H1 (cell line): ENCODE data around the gene DENND4A. TPM values are rescaled to one million over a fixed set of nuclear protein-coding genes. Genes with fewer than 3 reads are reported as not detected.

Source experiments
- ATF2 ChIP-seq: IDR thresholded peaks from 2 replicates; pipeline ENCODE4 v1.6.1; 2012; ENCODE audit warnings: low read length, inconsistent platforms
- CBX5 ChIP-seq: fragments of 300-800, 300-1000 bp; sonication (generic); IDR thresholded peaks from 2 replicates; pipeline ENCODE4 v1.7.1; 2016; ENCODE audit warnings: antibody characterized with exemption, low read length, low read depth
- CHD2 ChIP-seq: IDR thresholded peaks from 2 replicates; pipeline ENCODE4 v1.6.1; 2012; ENCODE audit warnings: low read length, improper control_type of control experiment
- CHD7 ChIP-seq: fragments of 300-600 bp; sonication (generic); IDR thresholded peaks from 2 replicates; pipeline ENCODE4 v1.7.1; 2012; ENCODE audit warnings: low read length, moderate library complexity, mild to moderate bottlenecking, inconsistent platforms; ENCODE audit not compliant: insufficient replicate concordance
- JUND ChIP-seq: IDR thresholded peaks from 2 replicates; pipeline ENCODE4 v1.6.1; 2011; ENCODE audit warnings: mild to moderate bottlenecking, improper control_type of control experiment, low read length
- KDM4A ChIP-seq: IDR thresholded peaks from one replicate; pipeline ENCODE4 v1.7.1; 2012; ENCODE audit warnings: low read depth, mild to moderate bottlenecking, moderate library complexity, low read length, inconsistent platforms; ENCODE audit not compliant: severe bottlenecking
- TEAD4 ChIP-seq: IDR thresholded peaks from 2 replicates; pipeline ENCODE4 v1.6.1; 2012; ENCODE audit warnings: low read depth, low read length, inconsistent platforms, mixed read lengths
- polyA plus RNA-seq, 7 experiments: library from polyadenylated mRNA; depleted of rRNA in 3 of 7; stranded (reverse) in 5 of 7; unstranded in 2 of 7; fragments of >200 nt in 5 of 7; fragments of 200-250 nt in 2 of 7; gene quantifications; 1 replicate in 5 of 7; 2 replicates in 1 of 7; 4 replicates in 1 of 7; pipeline versions ENCODE4 v1.2.1 to v1.2.3, GENCODE V29; 2011 to 2013; ENCODE audit warnings: missing spikeins in 2 of 7, mixed read lengths in 2 of 7
- total RNA-seq: library from RNA; stranded (reverse); fragmentation: NEBNext Ultra II Directional; extraction: Animal tissue kit (Norgen Biotek cat#: 25700); gene quantifications from 2 replicates; pipeline ENCODE4 v1.2.1, GENCODE V29; 2021

DENND4A gene
- total and polyA plus RNA-seq, 2 of the 8 experiments (the other 6 are each of a cell fraction or from before 2014, with no cell fraction given): 1.3 to 4.7 TPM

DNA sequence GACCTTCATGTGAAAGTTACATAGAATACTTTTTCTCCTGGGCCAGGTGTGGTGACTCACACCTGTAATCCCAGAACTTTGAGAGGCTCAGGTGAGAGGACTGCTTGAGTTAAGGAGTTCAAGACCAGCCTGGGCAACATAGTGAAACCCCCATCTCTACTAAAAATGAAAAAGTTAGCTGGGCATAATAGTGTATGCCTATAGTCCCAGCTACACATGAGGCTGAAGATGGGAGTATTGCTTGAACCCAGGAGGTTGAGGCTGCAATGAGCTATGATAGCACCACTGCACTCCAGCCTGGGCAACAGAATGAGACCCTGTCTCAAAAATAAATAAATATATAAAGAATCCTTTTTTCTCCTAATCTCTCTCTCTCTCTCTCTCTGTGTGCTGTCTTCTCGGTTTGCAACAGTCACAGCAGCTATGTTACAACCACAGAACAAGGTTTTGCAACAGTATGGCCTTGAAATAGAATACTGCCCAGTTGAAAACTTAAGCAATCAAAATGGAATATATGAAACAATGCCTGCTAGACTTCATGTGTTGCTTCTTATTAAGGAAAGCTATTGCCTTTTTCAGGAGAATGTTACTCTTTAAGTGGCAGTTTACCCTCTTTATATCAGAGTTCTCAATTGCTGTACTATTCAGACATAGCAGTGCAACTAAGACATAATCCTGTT is 12.3 kb upstream of the DENND4A start (continued):
- TF ChIP-seq CHD7 (no peak), JUND (no peak), KDM4A (no peak), ATF2 (no peak), CHD2 (no peak), CBX5 (no peak), TEAD4 (no peak)
